ENCODE results near the gene AMBRA1. TPM values are rescaled to one million over a fixed set of nuclear protein-coding genes. Genes with fewer than 3 reads are reported as not detected.

AMBRA1 gene
- total RNA-seq, 4 donors from 2014 or later, result 20.0 to 28.9 (median 26.0) TPM

DNA sequence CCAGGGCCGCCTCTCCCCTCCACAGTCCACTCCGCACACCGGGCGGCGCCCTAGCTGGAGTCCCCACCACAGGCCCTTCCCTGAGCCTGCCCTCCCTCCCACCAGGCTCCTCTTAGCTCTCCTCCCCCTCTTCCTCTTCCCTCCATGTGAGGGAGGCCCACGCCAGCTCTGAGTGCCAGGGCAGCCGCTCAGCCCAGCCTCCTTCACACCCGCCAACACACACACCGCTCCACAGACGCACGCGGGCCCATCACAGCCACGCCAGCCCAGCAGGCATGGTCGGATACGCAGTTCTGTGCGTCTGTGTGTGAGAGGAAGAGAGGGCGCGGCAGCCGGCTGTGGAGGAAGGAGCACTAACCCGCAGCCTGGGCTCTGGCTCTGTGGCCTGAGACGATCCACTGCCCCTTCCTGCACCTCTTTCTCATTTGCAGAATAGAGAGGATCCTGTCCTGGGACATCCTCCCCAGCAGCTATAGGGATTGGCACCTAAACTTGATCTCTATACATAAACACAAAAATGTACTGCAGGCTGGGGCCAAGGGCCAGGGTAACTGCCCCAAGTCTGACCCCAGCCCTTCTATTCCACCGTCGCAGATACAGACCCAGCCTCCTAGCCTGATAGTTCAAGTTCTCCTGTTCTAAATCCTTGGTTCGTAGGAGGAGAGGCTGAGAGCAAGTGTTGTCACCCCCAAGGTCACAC lies 205.8 kb downstream of the AMBRA1 start:
- H3K27me3 ChIP-seq, result peaks cover 25 to 99% (median 46%) of the 10 kb centered on the region in 4 donors
- TF ChIP-seq, protein P1, sequence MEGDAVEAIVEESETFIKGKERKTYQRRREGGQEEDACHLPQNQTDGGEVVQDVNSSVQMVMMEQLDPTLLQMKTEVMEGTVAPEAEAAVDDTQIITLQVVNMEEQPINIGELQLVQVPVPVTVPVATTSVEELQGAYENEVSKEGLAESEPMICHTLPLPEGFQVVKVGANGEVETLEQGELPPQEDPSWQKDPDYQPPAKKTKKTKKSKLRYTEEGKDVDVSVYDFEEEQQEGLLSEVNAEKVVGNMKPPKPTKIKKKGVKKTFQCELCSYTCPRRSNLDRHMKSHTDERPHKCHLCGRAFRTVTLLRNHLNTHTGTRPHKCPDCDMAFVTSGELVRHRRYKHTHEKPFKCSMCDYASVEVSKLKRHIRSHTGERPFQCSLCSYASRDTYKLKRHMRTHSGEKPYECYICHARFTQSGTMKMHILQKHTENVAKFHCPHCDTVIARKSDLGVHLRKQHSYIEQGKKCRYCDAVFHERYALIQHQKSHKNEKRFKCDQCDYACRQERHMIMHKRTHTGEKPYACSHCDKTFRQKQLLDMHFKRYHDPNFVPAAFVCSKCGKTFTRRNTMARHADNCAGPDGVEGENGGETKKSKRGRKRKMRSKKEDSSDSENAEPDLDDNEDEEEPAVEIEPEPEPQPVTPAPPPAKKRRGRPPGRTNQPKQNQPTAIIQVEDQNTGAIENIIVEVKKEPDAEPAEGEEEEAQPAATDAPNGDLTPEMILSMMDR (IDR thresholded peaks at IDR 0.05), result no peak
- TF ChIP-seq EP300 (IDR thresholded peaks at IDR 0.05), result no peak
- H3K27ac ChIP-seq (replicated peaks in 1 of 4), result no peak overlapping the region
- H3K9me3 ChIP-seq, result no peaks in the 10 kb centered on the region
- no peaks in the 10 kb centered on the region for H3K36me3 ChIP-seq
- peaks cover 34 to 44% (median 42%) of the 10 kb centered on the region in 4 donors for H3K4me1 ChIP-seq
- H3K4me3 ChIP-seq, result no peak overlapping the region
- intact Hi-C loops (cut with DNase I), result loop anchor here (2.0 kb wide), 1 partner anchor 149 kb away; no protein-coding TSS in a partner anchor
- no peak for DNase-seq (ENCODE audit: extremely low spot score)
- 34% methylated on average over 16 of the region's 24 CpGs for whole genome bisulfite sequencing

GRCh38 chr11:46387456-46387855 lies 206.4 kb downstream of the AMBRA1 start:
- DNase-seq (ENCODE audit: extremely low spot score), result no peak
- Histone ChIP-seq H3K9me3 (no peaks in the 10 kb centered on the region), H3K27ac (replicated peaks in 1 of 4) (no peak overlapping the region), H3K27me3 (peaks cover 22 to 100% (median 49%) of the 10 kb centered on the region in 4 donors), H3K36me3 (no peaks in the 10 kb centered on the region), H3K4me1 (peaks cover 30 to 43% (median 41%) of the 10 kb centered on the region in 4 donors), H3K4me3 (no peak overlapping the region)
- intact Hi-C loops (cut with DNase I), result no loop called here
- 85% methylated on average over 5 of the region's 5 CpGs for WGBS
- TF ChIP-seq POLR2A (IDR thresholded peaks at IDR 0.05; ENCODE audit: low read depth) (no peak), EP300 (IDR thresholded peaks at IDR 0.05) (no peak), POLR2AphosphoS5 (IDR thresholded peaks at IDR 0.05) (no peak)
- TF ChIP-seq, protein P1 (IDR thresholded peaks at IDR 0.05), result no peak

DNA sequence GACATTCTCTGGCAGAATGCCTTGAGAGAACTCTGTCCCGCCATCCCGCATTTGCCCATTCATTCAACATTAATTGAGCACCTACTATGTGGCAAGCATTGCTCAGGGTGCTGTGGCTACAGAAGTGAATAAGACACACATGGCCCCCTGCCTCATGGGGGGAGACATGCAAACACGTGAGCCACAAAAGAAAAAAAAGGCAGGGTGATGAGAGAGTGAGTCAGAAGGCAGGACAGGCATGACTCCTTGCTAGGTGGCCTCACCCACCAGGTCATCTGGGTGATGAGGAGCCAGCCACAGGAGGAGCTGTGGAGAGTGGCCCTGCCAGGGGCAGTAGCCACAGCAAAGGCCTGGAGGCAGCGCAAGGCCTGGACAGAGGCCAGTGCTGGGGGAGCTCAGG lies 207.1 kb downstream of the AMBRA1 start:
- TF ChIP-seq EP300 (IDR thresholded peaks at IDR 0.05), result no peak
- no peak for TF ChIP-seq POLR2AphosphoS5 (IDR thresholded peaks at IDR 0.05)
- no peak for TF ChIP-seq POLR2A (IDR thresholded peaks at IDR 0.05; ENCODE audit: low read depth)
- TF ChIP-seq, protein P1 (IDR thresholded peaks at IDR 0.05), result no peak
- Histone ChIP-seq H3K27ac (replicated peaks in 1 of 4) (no peak overlapping the region), H3K36me3 (no peaks in the 10 kb centered on the region), H3K9me3 (no peaks in the 10 kb centered on the region), H3K27me3 (peaks cover 15 to 100% (median 49%) of the 10 kb centered on the region in 4 donors), H3K4me3 (no peak overlapping the region), H3K4me1 (peaks cover 30 to 43% (median 41%) of the 10 kb centered on the region in 4 donors)
- DNase-seq (ENCODE audit: extremely low spot score), result no peak
- intact Hi-C loops (cut with DNase I), result no loop called here
- 79% methylated on average over 3 of the region's 4 CpGs for WGBS

DNA sequence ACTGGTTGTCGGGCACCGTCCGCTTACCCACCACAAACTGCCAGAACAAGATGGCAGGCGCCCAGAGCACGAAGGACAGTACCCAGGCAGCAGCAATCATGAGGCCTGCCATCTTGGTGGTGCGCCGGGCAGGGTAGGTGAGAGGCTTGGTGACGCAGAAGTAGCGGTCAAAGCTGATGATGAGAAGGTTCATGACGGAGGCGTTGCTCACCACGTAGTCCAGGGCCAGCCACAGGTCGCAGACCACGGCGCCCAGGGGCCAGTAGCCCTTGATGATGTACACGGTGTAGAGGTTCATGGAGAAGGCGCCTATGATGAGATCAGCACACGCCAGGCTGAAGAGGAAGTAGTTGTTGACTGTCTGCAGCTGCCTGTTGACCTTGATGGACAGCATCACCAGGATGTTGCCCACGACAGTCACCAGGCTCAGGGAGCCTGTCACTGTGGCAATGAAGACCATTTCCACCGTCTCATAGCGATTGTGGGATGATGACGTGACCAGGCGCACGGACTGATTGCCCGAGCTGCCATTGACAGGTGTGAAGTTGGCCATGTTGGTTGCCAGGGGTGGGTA lies 207.7 kb downstream of the AMBRA1 start:
- intact Hi-C loops (cut with DNase I), result no loop called here
- Histone ChIP-seq H3K4me1 (peaks cover 28 to 43% (median 41%) of the 10 kb centered on the region in 4 donors), H3K36me3 (no peaks in the 10 kb centered on the region), H3K27ac (replicated peaks in 1 of 4) (no peak overlapping the region), H3K4me3 (no peak overlapping the region), H3K9me3 (no peaks in the 10 kb centered on the region), H3K27me3 (peaks cover 13 to 100% (median 46%) of the 10 kb centered on the region in 4 donors)
- no peak for DNase-seq (ENCODE audit: extremely low spot score)
- 96% methylated on average over 23 of the region's 25 CpGs for WGBS
- TF ChIP-seq, protein P1 (IDR thresholded peaks at IDR 0.05), result no peak
- no peak for TF ChIP-seq POLR2A (IDR thresholded peaks at IDR 0.05; ENCODE audit: low read depth)
- no peak for TF ChIP-seq EP300 (IDR thresholded peaks at IDR 0.05)
- no peak for TF ChIP-seq POLR2AphosphoS5 (IDR thresholded peaks at IDR 0.05)
